SK-N-SH (cell line): ENCODE measurements around the gene SLITRK2. TPM values are rescaled to one million over a fixed set of nuclear protein-coding genes. Genes with fewer than 3 reads are reported as not detected.

Source experiments
- CTCF ChIA-PET: fragments of 300-600, 350-600 bp; formaldehyde crosslinking; extraction: SDS; loops from one replicate; lab custom pipeline; 2021; lab: Yijun Ruan, JAX
- POLR2A ChIA-PET: fragments of 350-600 bp; sonication (Branson Sonifier 250); formaldehyde crosslinking; extraction: SDS; loops from one replicate; lab custom pipeline; 2020; ENCODE audit warnings: antibody characterized with exemption, inconsistent platforms; lab: Yijun Ruan, JAX
- DNase-seq: peaks from one replicate; pipeline ENCODE4 v3.0.0; 2012
- H2AFZ ChIP-seq: fragments of 200-600 bp; sonication (generic); 2 replicates; pipeline ENCODE4 v1.8.1; 2016; ENCODE audit warnings: antibody characterized with exemption, mild to moderate bottlenecking, low read depth
- H3F3A ChIP-seq: fragments of 200-600 bp; sonication (generic); replicated peaks from 2 replicates; pipeline ENCODE3; 2016; ENCODE audit warnings: antibody characterized with exemption, mild to moderate bottlenecking; ENCODE audit not compliant: insufficient read depth
- H3K27ac ChIP-seq, 2 experiments: fragments of 200-500 bp in 1 of 2; fragments of 200-600 bp in 1 of 2; sonication (Bioruptor generic) in 1 of 2; sonication (generic), shearing (Covaris generic) in 1 of 2; 2 replicates each; pipeline versions ENCODE4 v1.5.1 to v1.6.1; 2014 to 2016; ENCODE audit warnings: low read depth in 2 of 2, inconsistent platforms in 1 of 2, low read length in 1 of 2, mild to moderate bottlenecking in 1 of 2, mixed read lengths in 1 of 2
- H3K27me3 ChIP-seq: fragments of 200-600 bp; sonication (generic), shearing (Covaris generic); 2 replicates; pipeline ENCODE4 v1.6.1; 2016; ENCODE audit warnings: mixed run types; ENCODE audit not compliant: insufficient read depth
- H3K36me3 ChIP-seq, 2 experiments: fragments of 200-500 bp in 1 of 2; fragments of 200-600 bp in 1 of 2; sonication (Bioruptor generic) in 1 of 2; sonication (generic) in 1 of 2; replicated peaks in 1 of 2; 2 replicates each; pipeline versions ENCODE3 to v1.5.1; 2014 to 2016; ENCODE audit warnings: low read length in 1 of 2, mild to moderate bottlenecking in 1 of 2; ENCODE audit not compliant: insufficient read depth in 2 of 2, control insufficient read depth in 1 of 2
- H3K4me1 ChIP-seq, 2 experiments: fragments of 200-500 bp in 1 of 2; fragments of 200-600 bp in 1 of 2; sonication (Bioruptor generic) in 1 of 2; sonication (generic), shearing (Covaris generic) in 1 of 2; 2 replicates each; pipeline versions ENCODE4 v1.5.1 to v1.6.1; 2014 to 2016; ENCODE audit warnings: low read depth in 1 of 2, low read length in 1 of 2, mixed run types in 1 of 2; ENCODE audit not compliant: insufficient read depth in 2 of 2, control insufficient read depth in 1 of 2
- H3K4me2 ChIP-seq: fragments of 200-600 bp; sonication (generic), shearing (Covaris generic); 2 replicates; pipeline ENCODE4 v1.6.1; 2017; ENCODE audit warnings: mixed run types
- H3K4me3 ChIP-seq, 2 experiments: fragments of 200-500 bp in 1 of 2; fragments of 200-600 bp in 1 of 2; sonication (Bioruptor generic) in 1 of 2; sonication (generic), shearing (Covaris generic) in 1 of 2; 2 replicates each; pipeline versions ENCODE4 v1.5.1 to v1.8.1; 2014 to 2016; ENCODE audit warnings: low read depth in 2 of 2, inconsistent platforms in 1 of 2, low read length in 1 of 2, mild to moderate bottlenecking in 1 of 2, mixed read lengths in 1 of 2, moderate library complexity in 1 of 2
- H3K79me2 ChIP-seq: fragments of 200-600 bp; sonication (generic); 2 replicates; pipeline ENCODE4 v1.8.1; 2017; ENCODE audit warnings: mild to moderate bottlenecking; ENCODE audit not compliant: insufficient read depth
- H3K9ac ChIP-seq: fragments of 200-600 bp; sonication (generic); 2 replicates; pipeline ENCODE4 v1.6.1; 2017; ENCODE audit warnings: mixed run types
- H3K9me2 ChIP-seq: fragments of 200-600 bp; sonication (generic); 2 replicates; pipeline ENCODE4 v1.6.1; 2017; ENCODE audit warnings: mixed run types
- H3K9me3 ChIP-seq: fragments of 200-600 bp; sonication (generic); 2 replicates; pipeline ENCODE4 v1.6.1; 2017; ENCODE audit warnings: mixed run types, mild to moderate bottlenecking, moderate library complexity
- H4K20me1 ChIP-seq: fragments of 200-600 bp; sonication (generic); 2 replicates; pipeline ENCODE4 v1.6.1; 2017; ENCODE audit warnings: mild to moderate bottlenecking, mixed run types; ENCODE audit not compliant: insufficient read depth
- CTCF ChIP-seq: fragments of 200-600 bp; sonication (generic); IDR thresholded peaks from 2 replicates; pipeline ENCODE4 v1.6.1; 2017; ENCODE audit warnings: antibody characterized with exemption, mild to moderate bottlenecking, moderate library complexity
- EP300 ChIP-seq, 2 experiments: IDR thresholded peaks; 2 replicates each; pipeline versions ENCODE4 v1.4.0 to v1.6.1; 2012; ENCODE audit warnings: borderline replicate concordance in 1 of 2, low read depth in 1 of 2, low read length in 1 of 2
- FOSL2 ChIP-seq: IDR thresholded peaks from 2 replicates; pipeline ENCODE4 v1.4.0; 2012; ENCODE audit warnings: low read depth, mild to moderate bottlenecking, moderate library complexity, borderline replicate concordance
- FOXJ3 ChIP-seq: sonication (generic); formaldehyde crosslinking; IDR thresholded peaks from 2 replicates; pipeline ENCODE4 v1.5.1; 2020; ENCODE audit warnings: mild to moderate bottlenecking, missing genetic modification reagents
- GABPA ChIP-seq: IDR thresholded peaks from 2 replicates; pipeline ENCODE4 v1.4.0; 2012; ENCODE audit warnings: low read depth, mild to moderate bottlenecking
- MEF2A ChIP-seq: IDR thresholded peaks from 2 replicates; pipeline ENCODE4 v1.4.0; 2012; ENCODE audit warnings: low read depth, borderline replicate concordance
- MXI1 ChIP-seq: IDR thresholded peaks from 2 replicates; pipeline ENCODE4 v1.6.1; 2012; ENCODE audit warnings: mild to moderate bottlenecking, low read depth, low read length, improper control_type of control experiment
- NFIC ChIP-seq: IDR thresholded peaks from 2 replicates; pipeline ENCODE4 v1.4.0; 2012; ENCODE audit warnings: borderline replicate concordance
- PBX3 ChIP-seq: IDR thresholded peaks from 2 replicates; pipeline ENCODE4; 2012
- REST ChIP-seq: IDR thresholded peaks from 2 replicates; pipeline ENCODE4 v1.6.1; 2012; ENCODE audit warnings: mild to moderate bottlenecking, low read depth, low read length, moderate library complexity
- USF1 ChIP-seq: IDR thresholded peaks from 2 replicates; pipeline ENCODE4 v1.4.0; 2012; ENCODE audit warnings: low read depth, borderline replicate concordance
- USF2 ChIP-seq: fragments of 150-350 bp; IDR thresholded peaks from 2 replicates; pipeline ENCODE4 v1.6.1; 2017; ENCODE audit warnings: antibody characterized with exemption, low read length, low read depth, borderline replicate concordance
- WGBS: methylation state at CpG from one replicate; pipeline ENCODE4 v1.1.6; 2017; ENCODE audit warnings: low lambda C conversion rate; 5-methylcytosine and 5-hydroxymethylcytosine counted together
- polyA plus RNA-seq, 3 experiments: library from polyadenylated mRNA; depleted of rRNA; stranded (reverse); fragments of >200 nt; gene quantifications; 2 replicates each; pipeline ENCODE4 v1.2.3, GENCODE V29; 2012

SLITRK2 gene
- polyA plus RNA-seq, 1 of the 3 experiments (the other 2 are of a cell fraction): not detected

GRCh38 chrX:145848448-145848847 is 30.8 kb downstream of the SLITRK2 start:
- ChIA-PET POLR2A (no interaction called here), CTCF (interaction anchor here (1.2 kb wide), 1 partner anchor 15 kb away, joined by 3 read pairs; no protein-coding TSS in a partner anchor)

More at GRCh38 chrX:145848448-145848847, 30.8 kb downstream of the SLITRK2 start:
- DNase-seq: no peak
- Histone ChIP-seq H3F3A (no peaks in the 10 kb centered on the region), H2AFZ (no peak overlapping the region), H3K9ac (no peak overlapping the region), H3K4me2 (no peak overlapping the region), H4K20me1 (no peaks in the 10 kb centered on the region), H3K9me3 (no peaks in the 10 kb centered on the region), H3K4me1 (no peaks in the 10 kb centered on the region), H3K27me3 (no peaks in the 10 kb centered on the region), H3K4me3 (no peak overlapping the region), H3K36me3 (no peaks in the 10 kb centered on the region), H3K9me2 (no peaks in the 10 kb centered on the region), H3K27ac (no peak overlapping the region), H3K79me2 (no peaks in the 10 kb centered on the region)
- 15% methylated on average over 2 of the region's 2 CpGs for WGBS
- TF ChIP-seq MEF2A (no peak), FOXJ3 (CRISPR knock-in tag) (no peak), MXI1 (no peak), NFIC (no peak), PBX3 (no peak), FOSL2 (no peak), REST (no peak), GABPA (no peak), USF1 (no peak), EP300 (IDR thresholded peaks at IDR 0.05; ENCODE audit: borderline replicate concordance in 1 of 2, low read depth in 1 of 2, low read length in 1 of 2) (no peak), CTCF (no peak), USF2 (no peak)
